HCT116 (cell line): ENCODE measurements around the gene NCKAP5. TPM values are rescaled to one million over a fixed set of nuclear protein-coding genes. Genes with fewer than 3 reads are reported as not detected.

Experiments
- ATAC-seq: fragments of 200-7000 bp; cut with Tn5 transposase; 2 replicates; pipeline ENCODE4 v1.9.1; 2020; ENCODE audit warnings: mild to moderate bottlenecking, moderate library complexity
- BruUV-seq: library from RNA; stranded (reverse); fragments of 400-500 nt; replicated peaks from 2 replicates; lab custom pipeline; 2021; lab: Mats Ljungman, UMichigan
- CTCF ChIA-PET: fragments of 300-600 bp; sonication (Branson Sonifier 250); formaldehyde crosslinking; loops from one replicate; lab custom pipeline; 2021; ENCODE audit warnings: antibody characterized with exemption; lab: Charles Lee
- POLR2A ChIA-PET: fragments of 300-600, 350-600 bp; sonication (Branson Sonifier 250); formaldehyde crosslinking; loops from one replicate; lab custom pipeline; 2021; ENCODE audit warnings: antibody characterized with exemption; lab: Charles Lee
- RAD21 ChIA-PET, 2 experiments: fragments of 300-600 bp; sonication (Branson Sonifier 250); formaldehyde crosslinking; loops; one replicate each; lab custom pipeline; 2023; ENCODE audit warnings: low total read pairs in 2 of 2; ENCODE audit not compliant: uncharacterized antibody in 2 of 2, unreplicated experiment in 2 of 2, low non-redundant PET in 1 of 2; lab: Charles Lee
- DNase-seq: peaks from one replicate; pipeline ENCODE4 v3.0.0-alpha.2; 2010; ENCODE audit warnings: low read depth, low spot score
- H2AFZ ChIP-seq: fragments of 200-600 bp; shearing (Covaris generic), sonication (generic); 2 replicates; pipeline ENCODE4 v1.6.1; 2017; ENCODE audit warnings: low read depth, mixed run types, mixed read lengths, antibody characterized with exemption, low read length; ENCODE audit not compliant: poor library complexity, severe bottlenecking
- H3K27ac ChIP-seq: 2 replicates; pipeline ENCODE4 v1.5.1; 2012; ENCODE audit warnings: low read depth, low read length
- H3K27me3 ChIP-seq: fragments of 200-600 bp; sonication (generic); 2 replicates; pipeline ENCODE4 v1.6.1; 2016; ENCODE audit warnings: mixed run types, low read length, mixed read lengths; ENCODE audit not compliant: insufficient read depth
- H3K36me3 ChIP-seq, 2 experiments: fragments of 200-500 bp in 1 of 2; fragments of 200-600 bp in 1 of 2; sonication (Bioruptor generic) in 1 of 2; sonication (generic) in 1 of 2; 2 replicates each; pipeline versions ENCODE4 v1.5.1 to v1.6.1; 2014 to 2016; ENCODE audit warnings: low read length in 2 of 2, inconsistent platforms in 1 of 2, mixed read lengths in 1 of 2, mixed run types in 1 of 2; ENCODE audit not compliant: insufficient read depth in 2 of 2, control insufficient read depth in 1 of 2
- H3K4me1 ChIP-seq, 2 experiments: fragments of 200-600 bp in 1 of 2; sonication (generic) in 1 of 2; 2 replicates each; pipeline versions ENCODE4 v1.5.1 to v1.6.1; 2012 to 2017; ENCODE audit warnings: low read length in 2 of 2, inconsistent platforms in 1 of 2, mild to moderate bottlenecking in 1 of 2, mixed read lengths in 1 of 2, mixed run types in 1 of 2, moderate library complexity in 1 of 2; ENCODE audit not compliant: insufficient read depth in 2 of 2, control insufficient read depth in 1 of 2
- H3K4me2 ChIP-seq: fragments of 200-600 bp; sonication (generic); 2 replicates; pipeline ENCODE4 v1.6.1; 2017; ENCODE audit warnings: mixed run types, low read length, mixed read lengths
- H3K4me3 ChIP-seq, 2 experiments: fragments of 200-600 bp in 1 of 2; sonication (generic) in 1 of 2; replicated peaks in 1 of 2; 2 replicates each; pipeline ENCODE4 v1.5.1; 2011 to 2016; ENCODE audit warnings: low read length in 2 of 2, control low read depth in 1 of 2, low read depth in 1 of 2, mild to moderate bottlenecking in 1 of 2, mixed read lengths in 1 of 2, mixed run types in 1 of 2
- H3K79me2 ChIP-seq: fragments of 200-600 bp; sonication (generic); 2 replicates; pipeline ENCODE4 v1.6.1; 2017; ENCODE audit warnings: mild to moderate bottlenecking, mixed run types, low read length, moderate library complexity, mixed read lengths; ENCODE audit not compliant: insufficient read depth
- H3K9ac ChIP-seq: fragments of 200-600 bp; sonication (generic); 2 replicates; pipeline ENCODE4 v1.6.1; 2016; ENCODE audit warnings: low read length, mixed read lengths
- H3K9me2 ChIP-seq: fragments of 200-600 bp; sonication (generic), shearing (Covaris generic); 2 replicates; pipeline ENCODE4 v1.6.1; 2017; ENCODE audit warnings: mixed run types, mild to moderate bottlenecking, moderate library complexity; ENCODE audit not compliant: insufficient read depth
- H3K9me3 ChIP-seq, 2 experiments: fragments of 200-500 bp in 1 of 2; fragments of 200-600 bp in 1 of 2; sonication (Bioruptor generic) in 1 of 2; sonication (generic) in 1 of 2; 2 replicates each; pipeline ENCODE4 v1.6.1; 2014 to 2017; ENCODE audit warnings: low read length in 2 of 2, mixed read lengths in 2 of 2, inconsistent platforms in 1 of 2, low read depth in 1 of 2, mild to moderate bottlenecking in 1 of 2, mixed run types in 1 of 2, moderate library complexity in 1 of 2; ENCODE audit not compliant: control insufficient read depth in 1 of 2, insufficient read depth in 1 of 2
- H4K20me1 ChIP-seq: fragments of 200-600 bp; sonication (generic), shearing (Covaris generic); 2 replicates; pipeline ENCODE4 v1.6.1; 2017; ENCODE audit warnings: mixed run types, mild to moderate bottlenecking, moderate library complexity; ENCODE audit not compliant: insufficient read depth
- CEBPB ChIP-seq: IDR thresholded peaks from 2 replicates; pipeline ENCODE4 v1.6.1; 2012; ENCODE audit warnings: low read depth
- CTCF ChIP-seq, 3 experiments: fragments of 200-600 bp in 1 of 3; sonication (generic) in 1 of 3; IDR thresholded peaks in 2 of 3; conservative IDR thresholded peaks in 1 of 3; 2 replicates each; pipeline ENCODE4 v1.5.1; 2012 to 2017; ENCODE audit warnings: low read depth in 2 of 3, low read length in 2 of 3, antibody characterized with exemption in 1 of 3, borderline replicate concordance in 1 of 3, control low read depth in 1 of 3, mild to moderate bottlenecking in 1 of 3, mixed read lengths in 1 of 3, mixed run types in 1 of 3, moderate library complexity in 1 of 3; ENCODE audit not compliant: insufficient read depth in 1 of 3
- EGR1 ChIP-seq: IDR thresholded peaks from 2 replicates; pipeline ENCODE4 v1.6.1; 2012; ENCODE audit warnings: low read depth
- ELF1 ChIP-seq: IDR thresholded peaks from 2 replicates; pipeline ENCODE4 v1.6.1; 2012; ENCODE audit warnings: low read depth, borderline replicate concordance
- EZH2phosphoT487 ChIP-seq: fragments of 200-600 bp; IDR thresholded peaks from 2 replicates; pipeline ENCODE4 v1.6.1; 2018; ENCODE audit warnings: antibody characterized with exemption, borderline replicate concordance
- FOSL1 ChIP-seq: IDR thresholded peaks from 2 replicates; pipeline ENCODE4 v1.6.1; 2012; ENCODE audit warnings: low read depth
- POLR2A ChIP-seq: IDR thresholded peaks from 2 replicates; pipeline ENCODE4 v1.7.0; 2011; ENCODE audit warnings: borderline replicate concordance; ENCODE audit not compliant: insufficient read depth, insufficient read length; ENCODE audit errors: extremely low read depth
- POLR2AphosphoS5 ChIP-seq: IDR thresholded peaks from 2 replicates; pipeline ENCODE4 v1.6.1; 2011; ENCODE audit warnings: mild to moderate bottlenecking, low read depth, low read length, moderate library complexity
- RAD21 ChIP-seq: IDR thresholded peaks from 2 replicates; pipeline ENCODE4 v1.6.1; 2012; ENCODE audit warnings: low read depth, mild to moderate bottlenecking
- SP1 ChIP-seq: IDR thresholded peaks from 2 replicates; pipeline ENCODE4 v1.6.1; 2012; ENCODE audit warnings: low read depth
- ZFX ChIP-seq: fragments of 450-650 bp; IDR thresholded peaks from 2 replicates; pipeline ENCODE4 v1.6.1; 2017
- ZNF274 ChIP-seq: fragments of 200-500 bp; sonication (Bioruptor generic); IDR thresholded peaks from 2 replicates; pipeline ENCODE4 v1.6.1; 2014; ENCODE audit warnings: mild to moderate bottlenecking, low read depth, low read length, inconsistent platforms
- intact Hi-C: fragments of 100-400 bp; cut with micrococcal nuclease; formaldehyde crosslinking; loops from 2 replicates; pipeline ENCODE4 v1.10.0; 2022
- total RNA-seq: library from RNA; stranded (reverse); gene quantifications from one replicate; pipeline ENCODE4 v1.2.1, GENCODE V29; 2021; ENCODE audit not compliant: unreplicated experiment
- TF ChIP-seq, protein P1 (sequence below): IDR thresholded peaks from 2 replicates; pipeline ENCODE4 v1.6.1; 2012; ENCODE audit warnings: low read depth

Gene NCKAP5
- total RNA-seq, 1 experiment from 2014 or later: 0.30 TPM

GRCh38 chr2:133192028-133192427 is 376.2 kb downstream of the NCKAP5 start:
- no peaks in the 10 kb centered on the region for H3K9me3 ChIP-seq
- no peak overlapping the region for H2AFZ ChIP-seq
- H3K9me2 ChIP-seq: no peaks in the 10 kb centered on the region
- H4K20me1 ChIP-seq: no peaks in the 10 kb centered on the region
- no peaks in the 10 kb centered on the region for H3K27me3 ChIP-seq
- H3K9ac ChIP-seq: no peak overlapping the region
- no peak for DNase-seq
- H3K4me1 ChIP-seq: no peaks in the 10 kb centered on the region
- ChIA-PET CTCF (no interaction called here), RAD21 (no interaction called here), POLR2A (no interaction called here)
- intact Hi-C loops: no loop called here
- BruUV-seq: no TSS peak
- no peak overlapping the region for H3K4me2 ChIP-seq
- no peaks in the 10 kb centered on the region for H3K79me2 ChIP-seq
- no peak for TF ChIP-seq ZNF274
- peak in 1 of 3 experiments; percentile 22; a peak in 1 of 6 replicates for TF ChIP-seq CTCF (IDR thresholded peaks at IDR 0.05 in 2 of 3, conservative IDR thresholded peaks at IDR 0.05 in 1 of 3; ENCODE audit: borderline replicate concordance in 1 of 3, insufficient read depth in 1 of 3, low read depth in 2 of 3, low read length in 2 of 3)
- no peak overlapping the region for H3K4me3 ChIP-seq
- H3K27ac ChIP-seq: no peak overlapping the region
- no peaks in the 10 kb centered on the region for H3K36me3 ChIP-seq
- ATAC-seq: no peak

GRCh38 chr2:133177196-133177595 is 391.1 kb downstream of the NCKAP5 start:
- no peak overlapping the region for H3K27ac ChIP-seq
- H3K36me3 ChIP-seq: no peaks in the 10 kb centered on the region
- no peak overlapping the region for H3K9ac ChIP-seq
- no peaks in the 10 kb centered on the region for H3K79me2 ChIP-seq
- no peaks in the 10 kb centered on the region for H4K20me1 ChIP-seq
- DNase-seq (no peak), ATAC-seq (no peak)
- no peaks in the 10 kb centered on the region for H3K9me2 ChIP-seq
- H3K4me3 ChIP-seq: no peak overlapping the region
- CTCF ChIA-PET: no interaction called here
- no peak overlapping the region for H2AFZ ChIP-seq
- H3K9me3 ChIP-seq: no peaks in the 10 kb centered on the region
- intact Hi-C loops: loop anchor here (10.0 kb wide), 2 partner anchors 502 to 668 kb away; partner anchors contain the start of gene LYPD1
- POLR2A ChIA-PET: no interaction called here
- no peaks in the 10 kb centered on the region for H3K4me1 ChIP-seq
- RAD21 ChIA-PET: no interaction called here
- BruUV-seq: no TSS peak
- H3K4me2 ChIP-seq: no peak overlapping the region
- H3K27me3 ChIP-seq: no peaks in the 10 kb centered on the region
- TF ChIP-seq ELF1 (no peak), CTCF (IDR thresholded peaks at IDR 0.05 in 2 of 3, conservative IDR thresholded peaks at IDR 0.05 in 1 of 3; ENCODE audit: borderline replicate concordance in 1 of 3, insufficient read depth in 1 of 3, low read depth in 2 of 3, low read length in 2 of 3) (no peak), FOSL1 (no peak), EZH2phosphoT487 (no peak), RAD21 (no peak), POLR2AphosphoS5 (no peak), CEBPB (no peak), POLR2A (no peak), ZNF274 (no peak), EGR1 (no peak), SP1 (no peak), ZFX (no peak)
- TF ChIP-seq, protein P1, sequence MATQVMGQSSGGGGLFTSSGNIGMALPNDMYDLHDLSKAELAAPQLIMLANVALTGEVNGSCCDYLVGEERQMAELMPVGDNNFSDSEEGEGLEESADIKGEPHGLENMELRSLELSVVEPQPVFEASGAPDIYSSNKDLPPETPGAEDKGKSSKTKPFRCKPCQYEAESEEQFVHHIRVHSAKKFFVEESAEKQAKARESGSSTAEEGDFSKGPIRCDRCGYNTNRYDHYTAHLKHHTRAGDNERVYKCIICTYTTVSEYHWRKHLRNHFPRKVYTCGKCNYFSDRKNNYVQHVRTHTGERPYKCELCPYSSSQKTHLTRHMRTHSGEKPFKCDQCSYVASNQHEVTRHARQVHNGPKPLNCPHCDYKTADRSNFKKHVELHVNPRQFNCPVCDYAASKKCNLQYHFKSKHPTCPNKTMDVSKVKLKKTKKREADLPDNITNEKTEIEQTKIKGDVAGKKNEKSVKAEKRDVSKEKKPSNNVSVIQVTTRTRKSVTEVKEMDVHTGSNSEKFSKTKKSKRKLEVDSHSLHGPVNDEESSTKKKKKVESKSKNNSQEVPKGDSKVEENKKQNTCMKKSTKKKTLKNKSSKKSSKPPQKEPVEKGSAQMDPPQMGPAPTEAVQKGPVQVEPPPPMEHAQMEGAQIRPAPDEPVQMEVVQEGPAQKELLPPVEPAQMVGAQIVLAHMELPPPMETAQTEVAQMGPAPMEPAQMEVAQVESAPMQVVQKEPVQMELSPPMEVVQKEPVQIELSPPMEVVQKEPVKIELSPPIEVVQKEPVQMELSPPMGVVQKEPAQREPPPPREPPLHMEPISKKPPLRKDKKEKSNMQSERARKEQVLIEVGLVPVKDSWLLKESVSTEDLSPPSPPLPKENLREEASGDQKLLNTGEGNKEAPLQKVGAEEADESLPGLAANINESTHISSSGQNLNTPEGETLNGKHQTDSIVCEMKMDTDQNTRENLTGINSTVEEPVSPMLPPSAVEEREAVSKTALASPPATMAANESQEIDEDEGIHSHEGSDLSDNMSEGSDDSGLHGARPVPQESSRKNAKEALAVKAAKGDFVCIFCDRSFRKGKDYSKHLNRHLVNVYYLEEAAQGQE: no peak
